ENCODE data around the gene GRB10. TPM values are rescaled to one million over a fixed set of nuclear protein-coding genes. Genes with fewer than 3 reads are reported as not detected.

The GRB10 gene
- total and polyA plus RNA-seq, 9 donors = 10.0 to 93.3 (median 27.8) TPM

DNA sequence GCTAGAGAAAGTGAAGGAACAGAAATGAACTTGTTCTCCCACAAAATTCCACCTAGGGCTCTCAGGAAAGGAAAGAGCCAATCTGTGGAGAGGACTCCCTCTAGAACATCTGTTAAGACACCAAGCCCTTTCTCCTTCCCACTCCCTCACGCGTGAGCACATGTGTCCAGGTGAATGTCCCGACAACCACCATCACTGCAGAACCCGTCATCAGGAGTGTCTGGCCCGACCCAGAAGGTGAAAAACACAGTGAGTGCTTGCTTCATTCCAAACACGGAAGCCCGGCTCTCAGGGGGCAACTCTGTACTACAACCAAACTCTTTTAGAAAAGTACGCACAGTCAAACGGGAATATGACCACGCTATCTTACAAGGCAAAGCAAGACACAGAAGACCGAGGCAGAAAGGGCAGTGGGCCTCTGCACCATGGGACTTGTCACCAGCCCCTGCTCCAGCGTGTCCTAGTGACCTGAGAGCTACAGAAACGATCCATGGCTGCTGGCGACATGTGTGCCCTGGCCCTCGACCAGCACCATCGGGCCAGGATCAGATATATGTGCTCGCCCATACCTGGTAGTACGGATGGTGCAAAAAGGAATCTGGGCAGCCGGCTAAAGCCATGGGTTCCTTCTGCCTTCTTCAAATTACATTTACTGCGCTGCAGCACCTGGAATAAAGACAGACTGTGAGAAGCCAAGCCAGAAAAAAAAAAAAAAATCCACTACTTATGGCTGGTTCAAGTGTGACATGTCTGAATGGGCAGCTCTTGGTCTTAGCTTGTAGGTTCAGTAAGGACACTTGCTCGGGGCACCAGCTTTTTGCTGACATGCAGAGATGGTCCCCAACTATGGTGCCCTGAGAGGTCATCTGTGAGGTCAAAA lies 50.8 kb downstream of the GRB10 start:
- no peaks in the 10 kb centered on the region for H3K36me3 ChIP-seq
- WGBS, 3 donors = 97% methylated on average over 21 of the region's 21 CpGs
- no peaks in the 10 kb centered on the region for H3K27me3 ChIP-seq
- no peak overlapping the region for H3K27ac ChIP-seq
- peaks cover 9% of the 10 kb centered on the region for H3K4me1 ChIP-seq (ENCODE audit: insufficient read depth)
- DNase-seq = no peak
- H3K4me3 ChIP-seq = no peak overlapping the region
- H3K9me3 ChIP-seq = no peaks in the 10 kb centered on the region
- intact Hi-C loops (cut with DNase I) = no loop called here
- TF ChIP-seq CTCF (IDR thresholded peaks at IDR 0.05) (no peak), EP300 (IDR thresholded peaks at IDR 0.05) (no peak), POLR2A (IDR thresholded peaks at IDR 0.05) (no peak)

GRCh38 chr7:50730446-50731400 lies 52.0 kb downstream of the GRB10 start:
- H3K4me3 ChIP-seq = no peak overlapping the region
- DNase-seq = no peak
- no peaks in the 10 kb centered on the region for H3K27me3 ChIP-seq
- H3K27ac ChIP-seq = no peak overlapping the region
- no peaks in the 10 kb centered on the region for H3K36me3 ChIP-seq
- peaks cover 13% of the 10 kb centered on the region for H3K4me1 ChIP-seq (ENCODE audit: insufficient read depth)
- no peaks in the 10 kb centered on the region for H3K9me3 ChIP-seq
- intact Hi-C loops (cut with DNase I) = no loop called here
- TF ChIP-seq CTCF (IDR thresholded peaks at IDR 0.05) = no peak
- WGBS, 3 donors = 73 to 86% (median 73%) methylated on average over 12 of the region's 12 CpGs

DNA sequence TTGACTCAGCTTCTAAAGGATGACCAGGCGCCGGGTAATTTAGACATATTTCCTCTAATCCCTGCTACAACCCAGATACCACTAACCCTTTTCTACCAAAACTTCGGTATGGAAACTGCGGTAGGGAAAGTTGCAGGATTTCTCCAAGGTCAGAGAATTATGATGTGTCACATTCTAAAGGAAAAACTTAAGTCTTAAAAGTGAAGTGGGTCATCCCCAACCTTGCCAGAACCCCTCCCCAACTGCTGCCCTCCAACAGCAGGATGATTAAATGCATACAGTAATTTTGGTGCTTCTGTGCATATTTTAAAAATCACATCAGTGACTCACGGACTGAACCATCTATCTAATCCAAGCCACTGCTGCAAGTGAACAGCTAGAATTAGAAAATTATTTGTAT lies 52.7 kb downstream of the GRB10 start:
- Histone ChIP-seq H3K27me3 (no peaks in the 10 kb centered on the region), H3K27ac (no peak overlapping the region), H3K36me3 (no peaks in the 10 kb centered on the region), H3K4me1 (ENCODE audit: insufficient read depth) (peaks cover 14% of the 10 kb centered on the region), H3K4me3 (no peak overlapping the region), H3K9me3 (no peaks in the 10 kb centered on the region)
- intact Hi-C loops (cut with DNase I) = no loop called here
- DNase-seq = no peak
- 32 to 59% (median 37%) methylated on average over 5 of the region's 5 CpGs for WGBS, 3 donors
- no peak for TF ChIP-seq EP300 (IDR thresholded peaks at IDR 0.05)
- TF ChIP-seq POLR2A (IDR thresholded peaks at IDR 0.05) = no peak
- TF ChIP-seq CTCF (IDR thresholded peaks at IDR 0.05) = no peak

- intact Hi-C loops (cut with DNase I) = no loop called here
- H3K27ac ChIP-seq = no peak overlapping the region
- no peak for TF ChIP-seq CTCF (IDR thresholded peaks at IDR 0.05)
- no peak for DNase-seq
- no peak overlapping the region for H3K4me3 ChIP-seq
- 11 to 32% (median 27%) methylated on average over 2 of the region's 2 CpGs for WGBS, 3 donors
- H3K4me1 ChIP-seq (ENCODE audit: insufficient read depth) = peaks cover 14% of the 10 kb centered on the region
- no peaks in the 10 kb centered on the region for H3K9me3 ChIP-seq
- no peaks in the 10 kb centered on the region for H3K27me3 ChIP-seq
- no peaks in the 10 kb centered on the region for H3K36me3 ChIP-seq
These were observed 54.5 kb downstream of the GRB10 start for GRCh38 chr7:50728184-50728583.

Data from ovary (tissue), 9 donors.